ENCODE measurements around the gene SLC6A16. TPM values are rescaled to one million over a fixed set of nuclear protein-coding genes. Genes with fewer than 3 reads are reported as not detected.
A peak's percentile ranks its signal among the peaks of the same experiment; 100 is the strongest.

SLC6A16 gene
- total RNA-seq, 1 experiment from 2014 or later = 5.0 TPM

GRCh38 chr19:49359851-49360820 is 35.1 kb upstream of the SLC6A16 start:
- ATAC-seq (no peak), DNase-seq (ENCODE audit: low read depth, low spot score) (no peak)
- ChIA-PET RAD21 (ENCODE audit: low non-redundant PET in 1 of 2, low total read pairs in 2 of 2, uncharacterized antibody in 2 of 2, unreplicated experiment in 2 of 2) (no interaction called here), CTCF (no interaction called here), POLR2A (no interaction called here)
- H3K36me3 ChIP-seq (ENCODE audit: control insufficient read depth in 1 of 2, insufficient read depth in 2 of 2, low read length in 2 of 2) = peaks cover 9 to 13% of the 10 kb centered on the region in 2 experiments
- H3K9me2 ChIP-seq (ENCODE audit: insufficient read depth) = no peaks in the 10 kb centered on the region
- no peaks in the 10 kb centered on the region for H4K20me1 ChIP-seq (ENCODE audit: insufficient read depth)
- H3K4me2 ChIP-seq (ENCODE audit: low read length) = no peak overlapping the region
- H2AFZ ChIP-seq (ENCODE audit: low read depth, low read length, poor library complexity, severe bottlenecking) = no peak overlapping the region
- no peak overlapping the region for H3K4me3 ChIP-seq (replicated peaks in 1 of 2; ENCODE audit: low read depth in 1 of 2, low read length in 2 of 2)
- intact Hi-C loops (cut with micrococcal nuclease) = no loop called here
- no peak overlapping the region for H3K9ac ChIP-seq (ENCODE audit: low read length)
- TSS peak; percentile 25 for BruUV-seq (replicated peaks)
- H3K4me1 ChIP-seq (ENCODE audit: control insufficient read depth in 1 of 2, insufficient read depth in 2 of 2, low read length in 2 of 2) = peaks cover 10 to 36% of the 10 kb centered on the region in 2 experiments
- H3K79me2 ChIP-seq (ENCODE audit: insufficient read depth, low read length) = peaks cover 4% of the 10 kb centered on the region; the same call in 1 of the 2 replicates
- no peak overlapping the region; the same call in 1 of the 2 replicates for H3K27ac ChIP-seq (ENCODE audit: low read depth, low read length)
- no peak for TF ChIP-seq POLR2A (IDR thresholded peaks at IDR 0.05; ENCODE audit: borderline replicate concordance, extremely low read depth, insufficient read depth, insufficient read length)
- no peak for TF ChIP-seq JUND (IDR thresholded peaks at IDR 0.05)
- TF ChIP-seq, protein P1, sequence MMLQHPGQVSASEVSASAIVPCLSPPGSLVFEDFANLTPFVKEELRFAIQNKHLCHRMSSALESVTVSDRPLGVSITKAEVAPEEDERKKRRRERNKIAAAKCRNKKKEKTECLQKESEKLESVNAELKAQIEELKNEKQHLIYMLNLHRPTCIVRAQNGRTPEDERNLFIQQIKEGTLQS (IDR thresholded peaks at IDR 0.05) = no peak
- TF ChIP-seq SIN3A (IDR thresholded peaks at IDR 0.05; ENCODE audit: low read depth) = no peak
- no peak for TF ChIP-seq FOSL1 (IDR thresholded peaks at IDR 0.05; ENCODE audit: low read depth)
- TF ChIP-seq ZFX (IDR thresholded peaks at IDR 0.05) = no peak
- no peak for TF ChIP-seq CEBPB (IDR thresholded peaks at IDR 0.05; ENCODE audit: low read depth)
- no peak for TF ChIP-seq SRF (IDR thresholded peaks at IDR 0.05; ENCODE audit: low read depth)
- no peak for TF ChIP-seq REST (IDR thresholded peaks at IDR 0.05; ENCODE audit: low read depth)
- TF ChIP-seq TCF7L2 (IDR thresholded peaks at IDR 0.05; ENCODE audit: borderline replicate concordance, extremely low read depth, insufficient read depth, insufficient read length) = no peak
- TF ChIP-seq RAD21 (IDR thresholded peaks at IDR 0.05; ENCODE audit: low read depth) = no peak
- no peak for TF ChIP-seq ZNF274 (IDR thresholded peaks at IDR 0.05; ENCODE audit: low read depth, low read length)
- TF ChIP-seq CBX3 (IDR thresholded peaks at IDR 0.05; ENCODE audit: low read depth) = no peak
- TF ChIP-seq MAX (IDR thresholded peaks at IDR 0.05) = no peak
- H3K27me3 ChIP-seq (ENCODE audit: insufficient read depth, low read length) = no peaks in the 10 kb centered on the region
- H3K9me3 ChIP-seq (ENCODE audit: control insufficient read depth in 1 of 2, insufficient read depth in 1 of 2, low read depth in 1 of 2, low read length in 2 of 2) = no peaks in the 10 kb centered on the region

Data from HCT116 (cell line).